Epithelial cell of proximal tubule (primary cell): Measurements from ENCODE around the gene FJX1. TPM values are rescaled to one million over a fixed set of nuclear protein-coding genes. Genes with fewer than 3 reads are reported as not detected.
"Not testable (repeated sequence)": the region's sequence is repeated elsewhere in the genome, so short reads cannot be mapped to it uniquely, and the experiment has no call there.

Source experiments
- DNase-seq: peaks from one replicate; pipeline ENCODE4 v3.0.0-alpha.2; 2011; ENCODE audit warnings: low read depth
- H3K4me3 ChIP-seq: 2 replicates; pipeline ENCODE4 v1.5.1; 2011; ENCODE audit warnings: low read depth, mild to moderate bottlenecking, low read length
- total RNA-seq: library from RNA; depleted of rRNA; stranded (reverse); fragments of >200 nt; gene quantifications from 2 replicates; pipeline ENCODE4 v1.2.3, GENCODE V29; 2015
- TF ChIP-seq, protein P1 (sequence below): conservative IDR thresholded peaks from 2 replicates; pipeline ENCODE4 v1.5.1; 2012; ENCODE audit warnings: low read depth, mild to moderate bottlenecking, low read length

Gene FJX1
- total RNA-seq, 1 donor from 2014 or later, result 52.1 TPM

DNA sequence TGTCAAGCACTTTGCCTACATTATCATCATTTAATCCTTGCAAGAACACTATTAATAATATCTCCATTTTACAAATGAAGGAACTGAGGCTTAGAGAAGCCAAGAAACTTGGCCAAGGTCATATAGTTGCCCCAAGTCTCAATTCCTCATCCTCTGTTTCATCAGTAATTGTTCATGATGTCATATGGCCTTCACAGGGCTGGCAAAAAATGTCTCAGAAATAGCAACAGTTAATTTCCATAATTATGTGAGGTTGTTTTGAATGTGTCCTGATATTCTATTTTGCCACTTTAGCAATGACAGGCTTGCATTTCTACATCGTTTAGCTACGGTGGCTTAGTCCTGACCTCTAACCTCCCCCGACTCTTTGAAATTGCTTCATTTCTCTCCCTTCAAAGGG, 23.7 kb downstream of the FJX1 start:
- TF ChIP-seq, protein P1, sequence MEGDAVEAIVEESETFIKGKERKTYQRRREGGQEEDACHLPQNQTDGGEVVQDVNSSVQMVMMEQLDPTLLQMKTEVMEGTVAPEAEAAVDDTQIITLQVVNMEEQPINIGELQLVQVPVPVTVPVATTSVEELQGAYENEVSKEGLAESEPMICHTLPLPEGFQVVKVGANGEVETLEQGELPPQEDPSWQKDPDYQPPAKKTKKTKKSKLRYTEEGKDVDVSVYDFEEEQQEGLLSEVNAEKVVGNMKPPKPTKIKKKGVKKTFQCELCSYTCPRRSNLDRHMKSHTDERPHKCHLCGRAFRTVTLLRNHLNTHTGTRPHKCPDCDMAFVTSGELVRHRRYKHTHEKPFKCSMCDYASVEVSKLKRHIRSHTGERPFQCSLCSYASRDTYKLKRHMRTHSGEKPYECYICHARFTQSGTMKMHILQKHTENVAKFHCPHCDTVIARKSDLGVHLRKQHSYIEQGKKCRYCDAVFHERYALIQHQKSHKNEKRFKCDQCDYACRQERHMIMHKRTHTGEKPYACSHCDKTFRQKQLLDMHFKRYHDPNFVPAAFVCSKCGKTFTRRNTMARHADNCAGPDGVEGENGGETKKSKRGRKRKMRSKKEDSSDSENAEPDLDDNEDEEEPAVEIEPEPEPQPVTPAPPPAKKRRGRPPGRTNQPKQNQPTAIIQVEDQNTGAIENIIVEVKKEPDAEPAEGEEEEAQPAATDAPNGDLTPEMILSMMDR, result no peak
- no peak for DNase-seq
- H3K4me3 ChIP-seq, result no peak overlapping the region

DNA sequence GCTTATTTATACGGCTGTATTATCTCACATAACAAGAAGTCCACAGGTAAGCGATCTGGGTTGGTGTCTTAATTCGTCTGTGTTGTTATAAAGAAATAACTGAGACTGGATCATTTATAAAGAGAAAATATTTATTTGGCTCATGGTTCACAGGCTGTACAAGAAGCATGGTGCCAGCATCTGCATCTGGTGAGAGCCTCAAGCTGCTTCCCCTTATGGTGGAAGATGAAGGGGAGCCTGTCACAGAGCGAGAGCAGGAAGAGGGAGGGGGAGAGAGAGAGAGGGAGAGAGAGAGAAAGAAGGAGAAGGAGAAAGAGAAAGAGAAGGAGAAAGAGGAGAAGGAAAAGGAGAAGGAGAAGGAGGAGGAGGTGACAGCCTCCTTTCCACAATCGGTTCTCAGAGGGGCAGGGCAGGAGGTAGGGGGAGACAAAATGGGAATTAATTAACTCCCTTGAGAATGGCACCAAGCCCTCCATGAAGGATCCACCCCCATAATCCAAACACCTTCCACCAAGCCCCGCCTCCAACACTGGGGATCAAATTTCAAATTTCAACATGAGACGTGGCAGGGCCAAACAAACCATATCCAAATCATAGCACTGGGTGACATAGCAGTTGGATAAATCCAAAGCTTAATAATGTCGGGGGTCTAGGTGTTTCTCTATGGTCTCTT, 29.3 kb downstream of the FJX1 start:
- no peak for DNase-seq
- H3K4me3 ChIP-seq, result no peak overlapping the region
- TF ChIP-seq, protein P1, result no peak

DNA sequence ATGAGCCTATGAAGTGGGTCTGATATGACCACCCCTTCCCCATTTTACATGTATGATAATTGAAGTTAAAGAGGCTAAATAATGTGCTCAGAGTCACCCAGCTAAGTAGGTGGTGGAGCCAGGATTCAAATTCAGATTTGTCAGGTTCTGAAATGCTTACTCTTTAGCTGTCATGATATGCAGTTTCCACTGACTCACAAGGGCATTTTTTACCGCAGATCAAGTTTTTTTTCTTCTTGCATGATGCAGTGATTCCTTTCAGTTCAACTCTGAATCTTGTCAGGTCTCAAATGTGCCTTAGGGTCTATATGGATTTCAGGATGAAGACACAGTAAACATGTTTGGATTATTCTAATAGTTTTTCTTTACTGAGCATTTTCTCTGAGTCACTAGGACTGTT, 31.7 kb downstream of the FJX1 start:
- no peak for DNase-seq
- H3K4me3 ChIP-seq, result no peak overlapping the region
- TF ChIP-seq, protein P1, result no peak

DNA sequence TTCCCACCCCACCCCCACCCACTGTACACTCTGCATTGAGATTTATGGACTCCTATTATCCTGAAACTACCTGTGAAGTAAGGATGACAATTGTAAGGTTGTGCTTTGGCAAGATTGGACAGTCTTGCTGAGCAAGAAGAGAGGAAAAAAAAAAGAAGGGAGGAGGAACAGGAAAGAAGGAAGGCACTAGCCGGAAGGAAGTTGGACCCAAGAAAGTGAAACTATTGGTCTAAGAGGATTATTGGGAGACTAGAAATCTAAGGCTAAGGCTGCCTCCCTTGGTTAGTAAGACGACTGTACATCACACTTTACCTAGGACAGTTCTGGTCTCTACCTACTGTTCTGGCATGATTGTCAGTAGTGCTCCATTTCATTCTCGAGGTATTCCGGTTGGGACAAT, 32.2 kb downstream of the FJX1 start:
- H3K4me3 ChIP-seq, result no peak overlapping the region
- TF ChIP-seq, protein P1, result no peak
- DNase-seq, result no peak

DNA sequence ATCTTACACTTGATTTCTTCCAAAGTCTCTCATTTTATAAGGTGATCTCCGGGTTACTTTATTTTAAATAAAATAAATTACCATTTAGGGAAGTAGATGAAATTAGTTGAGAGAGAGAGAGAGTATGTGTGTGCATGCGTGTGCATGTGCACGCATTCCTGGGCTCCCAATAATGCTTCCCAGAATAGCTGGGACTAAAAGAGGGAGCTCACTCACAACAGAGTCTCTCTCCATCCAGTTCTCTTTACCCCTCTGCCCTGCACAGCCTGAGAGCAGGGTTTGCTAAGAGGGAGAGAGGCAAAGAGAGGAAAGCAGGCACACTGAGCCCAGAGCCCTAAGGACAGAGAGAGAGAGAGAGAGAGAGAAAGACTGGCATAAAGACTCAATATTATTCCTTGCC, 33.0 kb downstream of the FJX1 start:
- TF ChIP-seq, protein P1, result no peak
- DNase-seq, result no peak
- H3K4me3 ChIP-seq, result no peak overlapping the region

DNA sequence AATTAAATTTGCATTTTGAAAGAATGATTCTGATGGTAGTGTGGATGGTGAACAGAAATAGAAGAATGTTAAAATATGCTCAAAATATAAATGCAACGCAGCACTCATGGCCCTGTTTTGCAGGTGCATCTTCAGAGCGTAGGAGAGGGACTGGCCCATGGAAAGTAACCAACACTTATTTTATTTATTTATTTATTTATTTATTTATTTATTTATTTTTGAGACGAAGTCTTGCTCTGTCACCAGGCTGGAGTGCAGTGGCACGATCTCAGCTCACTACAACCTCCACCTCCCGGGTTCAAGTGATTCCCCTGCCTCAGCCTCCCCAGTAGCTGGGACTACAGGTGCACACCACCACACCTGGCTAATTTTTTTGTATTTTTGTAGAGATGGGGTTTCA, 34.5 kb downstream of the FJX1 start:
- not testable (repeated sequence) for H3K4me3 ChIP-seq, DNase-seq

DNA sequence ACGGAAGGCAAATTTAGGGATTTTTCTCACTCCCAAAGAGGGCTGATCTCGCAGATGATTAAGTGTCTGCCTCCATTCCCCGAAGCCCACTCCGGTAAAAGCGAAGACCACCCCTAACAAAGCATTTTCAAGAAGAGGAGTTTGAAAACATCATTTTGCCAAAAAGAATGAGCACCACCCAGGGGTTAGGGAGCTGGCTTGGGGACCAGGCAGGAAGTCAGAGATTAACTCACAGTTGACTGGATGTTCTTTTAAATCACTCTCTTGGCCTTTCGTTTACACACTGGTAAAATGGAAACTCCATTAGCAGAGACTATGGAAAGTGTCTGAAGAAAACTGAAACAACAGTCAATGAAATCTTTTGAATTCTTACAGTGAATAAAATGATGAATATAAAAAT, 36.5 kb downstream of the FJX1 start:
- TF ChIP-seq, protein P1, result no peak
- H3K4me3 ChIP-seq, result no peak overlapping the region
- no peak for DNase-seq
